ENCODE results near the gene SCAF1.
"Not testable (repeated sequence)": the region's sequence is repeated elsewhere in the genome, so short reads cannot be mapped to it uniquely, and the experiment has no call there.

SCAF1 gene

DNA sequence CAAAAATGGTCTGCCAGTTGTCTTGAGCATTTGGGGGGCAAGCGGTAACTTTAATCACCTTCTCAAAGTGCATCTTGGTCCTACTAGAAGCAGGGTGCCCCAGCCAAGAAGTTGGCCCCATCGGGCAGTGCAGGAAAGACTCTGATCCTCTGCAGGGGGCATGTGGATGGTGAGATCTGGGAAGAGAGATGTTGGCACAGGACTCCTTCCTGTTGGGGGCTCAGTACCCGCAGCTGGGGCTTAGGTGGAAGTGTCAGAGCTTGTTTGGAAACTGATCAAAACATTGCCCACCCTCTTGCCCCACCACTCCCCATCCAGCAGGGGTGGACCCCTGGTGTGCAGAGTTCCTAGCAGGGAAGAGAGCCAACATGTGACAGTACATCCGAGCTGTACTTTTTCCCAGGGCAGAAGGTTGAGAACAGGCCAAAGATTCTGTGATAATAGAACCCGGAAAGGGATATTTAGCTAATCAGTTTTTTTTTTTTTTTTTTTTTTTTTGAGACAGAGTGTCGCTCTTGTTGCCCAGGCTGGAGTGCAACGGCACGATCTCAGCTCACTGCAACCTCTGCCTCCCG is 10.9 kb upstream of the SCAF1 start:
- no peak overlapping the region for H2AFZ ChIP-seq (ENCODE audit: low read length)

DNA sequence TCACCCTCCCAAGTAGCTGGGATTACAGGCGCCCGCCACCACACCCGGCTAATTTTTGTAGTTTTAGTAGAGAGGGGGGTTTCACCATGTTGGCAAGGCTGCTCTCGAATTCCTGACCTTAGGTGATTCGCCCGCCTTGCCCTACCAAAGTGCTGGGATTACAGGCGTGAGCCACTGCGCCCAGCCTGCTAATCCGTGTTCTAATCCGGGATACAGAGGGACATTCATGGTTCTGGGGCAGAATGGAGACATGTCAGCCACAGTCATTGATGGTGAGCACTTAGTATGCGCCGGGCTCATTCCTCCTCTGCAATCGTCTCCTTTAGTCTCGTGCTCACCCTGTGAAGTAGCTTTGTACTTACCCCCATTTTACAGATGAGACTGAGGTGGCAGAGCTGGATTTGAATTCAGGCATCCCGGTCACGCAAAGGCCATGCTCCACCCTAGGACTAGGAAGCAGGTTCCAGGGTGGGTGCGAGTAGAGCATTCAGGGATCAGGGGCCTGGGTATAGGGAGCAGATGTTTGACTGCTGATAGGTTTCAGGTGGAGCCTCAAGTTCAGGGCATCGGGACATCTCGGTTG is 10.3 kb upstream of the SCAF1 start:
- H3K27me3 ChIP-seq (ENCODE audit: insufficient read depth, low read length): no peaks in the 10 kb centered on the region
- H3K4me3 ChIP-seq (ENCODE audit: low read depth, low read length, poor library complexity, severe bottlenecking): no peak overlapping the region
- no peak overlapping the region for H2AFZ ChIP-seq (ENCODE audit: low read length)
- no peaks in the 10 kb centered on the region for H3K79me2 ChIP-seq (ENCODE audit: insufficient read depth, low read length)
- peaks cover 14% of the 10 kb centered on the region for H3K36me3 ChIP-seq (ENCODE audit: insufficient read depth, low read length)
- H3K9me3 ChIP-seq (ENCODE audit: low read length): no peaks in the 10 kb centered on the region
- H3K4me2 ChIP-seq (ENCODE audit: low read length): no peak overlapping the region
- H3K27ac ChIP-seq (ENCODE audit: low read depth, low read length, poor library complexity, severe bottlenecking): no peak overlapping the region
- H4K20me1 ChIP-seq (ENCODE audit: insufficient read depth, low read length): no peaks in the 10 kb centered on the region
- no peaks in the 10 kb centered on the region for H3F3A ChIP-seq (ENCODE audit: insufficient read depth, low read length)
- no peaks in the 10 kb centered on the region for H3K4me1 ChIP-seq (ENCODE audit: insufficient read depth, low read length, severe bottlenecking)
- no peak overlapping the region for H3K9ac ChIP-seq (ENCODE audit: low read length)
- no peak for TF ChIP-seq EZH2 (IDR thresholded peaks at IDR 0.05; ENCODE audit: borderline replicate concordance, low read length)
- TF ChIP-seq, protein P1, sequence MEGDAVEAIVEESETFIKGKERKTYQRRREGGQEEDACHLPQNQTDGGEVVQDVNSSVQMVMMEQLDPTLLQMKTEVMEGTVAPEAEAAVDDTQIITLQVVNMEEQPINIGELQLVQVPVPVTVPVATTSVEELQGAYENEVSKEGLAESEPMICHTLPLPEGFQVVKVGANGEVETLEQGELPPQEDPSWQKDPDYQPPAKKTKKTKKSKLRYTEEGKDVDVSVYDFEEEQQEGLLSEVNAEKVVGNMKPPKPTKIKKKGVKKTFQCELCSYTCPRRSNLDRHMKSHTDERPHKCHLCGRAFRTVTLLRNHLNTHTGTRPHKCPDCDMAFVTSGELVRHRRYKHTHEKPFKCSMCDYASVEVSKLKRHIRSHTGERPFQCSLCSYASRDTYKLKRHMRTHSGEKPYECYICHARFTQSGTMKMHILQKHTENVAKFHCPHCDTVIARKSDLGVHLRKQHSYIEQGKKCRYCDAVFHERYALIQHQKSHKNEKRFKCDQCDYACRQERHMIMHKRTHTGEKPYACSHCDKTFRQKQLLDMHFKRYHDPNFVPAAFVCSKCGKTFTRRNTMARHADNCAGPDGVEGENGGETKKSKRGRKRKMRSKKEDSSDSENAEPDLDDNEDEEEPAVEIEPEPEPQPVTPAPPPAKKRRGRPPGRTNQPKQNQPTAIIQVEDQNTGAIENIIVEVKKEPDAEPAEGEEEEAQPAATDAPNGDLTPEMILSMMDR (IDR thresholded peaks at IDR 0.05; ENCODE audit: low read length): no peak
- no peaks in the 10 kb centered on the region for H3K9me2 ChIP-seq (ENCODE audit: low read depth, low read length)

More for the DNA sequence above, 10.9 kb upstream of the SCAF1 start:
- H3K79me2 ChIP-seq (ENCODE audit: insufficient read depth, low read length): no peaks in the 10 kb centered on the region
- H3K36me3 ChIP-seq (ENCODE audit: insufficient read depth, low read length): peaks cover 19% of the 10 kb centered on the region
- H3K9me3 ChIP-seq (ENCODE audit: low read length): no peaks in the 10 kb centered on the region
- TF ChIP-seq EZH2 (IDR thresholded peaks at IDR 0.05; ENCODE audit: borderline replicate concordance, low read length): no peak
- TF ChIP-seq, protein P1 (IDR thresholded peaks at IDR 0.05; ENCODE audit: low read length): no peak
- no peak overlapping the region for H3K4me2 ChIP-seq (ENCODE audit: low read length)
- no peaks in the 10 kb centered on the region for H4K20me1 ChIP-seq (ENCODE audit: insufficient read depth, low read length)
- H3K9ac ChIP-seq (ENCODE audit: low read length): no peak overlapping the region
- H3K9me2 ChIP-seq (ENCODE audit: low read depth, low read length): no peaks in the 10 kb centered on the region
- H3K27me3 ChIP-seq (ENCODE audit: insufficient read depth, low read length): no peaks in the 10 kb centered on the region
- H3K4me3 ChIP-seq (ENCODE audit: low read depth, low read length, poor library complexity, severe bottlenecking): no peak overlapping the region
- no peaks in the 10 kb centered on the region for H3F3A ChIP-seq (ENCODE audit: insufficient read depth, low read length)
- H3K27ac ChIP-seq (ENCODE audit: low read depth, low read length, poor library complexity, severe bottlenecking): no peak overlapping the region
- H3K4me1 ChIP-seq (ENCODE audit: insufficient read depth, low read length, severe bottlenecking): no peaks in the 10 kb centered on the region

DNA sequence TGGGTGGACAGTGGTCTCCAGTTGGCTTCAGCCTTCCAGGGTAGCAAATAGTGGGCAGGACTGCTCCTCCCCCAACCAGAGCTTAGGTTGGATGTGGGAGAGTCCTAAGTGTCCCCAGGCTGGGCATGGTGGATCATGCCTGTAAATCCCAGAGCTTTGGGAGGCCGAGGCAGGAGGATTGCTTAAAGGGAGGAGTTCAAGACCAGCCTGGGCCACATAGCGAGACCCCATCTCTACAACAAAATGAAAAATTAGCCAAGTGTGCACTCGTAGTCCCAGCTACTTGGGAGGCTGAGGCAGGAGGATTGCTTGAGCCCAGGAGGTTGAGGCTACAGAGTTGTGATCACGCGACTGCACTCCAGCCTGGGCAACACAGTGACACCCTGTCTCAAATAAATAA is 9.4 kb upstream of the SCAF1 start:
- Histone ChIP-seq H3K4me2 (ENCODE audit: low read length) (no peak overlapping the region), H3K4me3 (ENCODE audit: low read depth, low read length, poor library complexity, severe bottlenecking) (no peak overlapping the region), H3K9me2 (ENCODE audit: low read depth, low read length) (no peaks in the 10 kb centered on the region), H3K4me1 (ENCODE audit: insufficient read depth, low read length, severe bottlenecking) (no peaks in the 10 kb centered on the region), H3K27me3 (ENCODE audit: insufficient read depth, low read length) (no peaks in the 10 kb centered on the region), H3F3A (ENCODE audit: insufficient read depth, low read length) (no peaks in the 10 kb centered on the region), H3K36me3 (ENCODE audit: insufficient read depth, low read length) (peaks cover 7% of the 10 kb centered on the region; the same call in 1 of the 2 replicates), H4K20me1 (ENCODE audit: insufficient read depth, low read length) (no peaks in the 10 kb centered on the region), H3K9me3 (ENCODE audit: low read length) (no peaks in the 10 kb centered on the region), H3K27ac (ENCODE audit: low read depth, low read length, poor library complexity, severe bottlenecking) (no peak overlapping the region), H2AFZ (ENCODE audit: low read length) (no peak overlapping the region), H3K9ac (ENCODE audit: low read length) (no peak overlapping the region), H3K79me2 (ENCODE audit: insufficient read depth, low read length) (no peaks in the 10 kb centered on the region)
- TF ChIP-seq EZH2 (IDR thresholded peaks at IDR 0.05; ENCODE audit: borderline replicate concordance, low read length): no peak
- TF ChIP-seq, protein P1 (IDR thresholded peaks at IDR 0.05; ENCODE audit: low read length): no peak

DNA sequence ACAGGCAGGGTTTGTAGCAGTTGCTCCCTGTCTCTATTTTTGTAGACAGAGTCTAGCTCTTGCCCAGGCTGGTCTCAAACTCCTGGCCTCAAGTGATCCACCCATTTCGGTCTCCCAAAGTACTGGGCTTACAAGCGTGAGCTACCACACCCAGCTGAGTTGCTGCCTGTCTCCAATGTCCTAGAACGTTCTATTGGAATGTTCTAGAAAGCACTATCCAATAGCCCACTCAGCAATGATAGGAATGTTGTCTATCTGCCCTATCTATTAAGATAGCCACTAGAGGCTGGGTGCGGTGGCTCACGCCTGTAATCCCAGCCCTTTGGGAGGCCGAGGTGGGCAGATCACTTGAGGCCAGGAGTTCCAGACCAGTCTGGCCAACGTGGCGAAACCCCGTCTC is 8.7 kb upstream of the SCAF1 start:
- H2AFZ ChIP-seq (ENCODE audit: low read length); H3K27me3 ChIP-seq (ENCODE audit: insufficient read depth, low read length); H3F3A ChIP-seq (ENCODE audit: insufficient read depth, low read length); H3K9me3 ChIP-seq (ENCODE audit: low read length); H3K4me2 ChIP-seq (ENCODE audit: low read length); H3K4me1 ChIP-seq (ENCODE audit: insufficient read depth, low read length, severe bottlenecking); H4K20me1 ChIP-seq (ENCODE audit: insufficient read depth, low read length); H3K4me3 ChIP-seq (ENCODE audit: low read depth, low read length, poor library complexity, severe bottlenecking); H3K9ac ChIP-seq (ENCODE audit: low read length); H3K79me2 ChIP-seq (ENCODE audit: insufficient read depth, low read length); H3K27ac ChIP-seq (ENCODE audit: low read depth, low read length, poor library complexity, severe bottlenecking); H3K36me3 ChIP-seq (ENCODE audit: insufficient read depth, low read length); H3K9me2 ChIP-seq (ENCODE audit: low read depth, low read length): not testable (repeated sequence)
